Stimulated activated naive CD4-positive, alpha-beta T cell (primary cell): ENCODE results near the gene GORASP1.

Source experiments
- DNase-seq, 6 experiments: peaks; one replicate each; lab custom pipeline; 2025; lab: John Stamatoyannopoulos, UW

GORASP1 gene

DNA sequence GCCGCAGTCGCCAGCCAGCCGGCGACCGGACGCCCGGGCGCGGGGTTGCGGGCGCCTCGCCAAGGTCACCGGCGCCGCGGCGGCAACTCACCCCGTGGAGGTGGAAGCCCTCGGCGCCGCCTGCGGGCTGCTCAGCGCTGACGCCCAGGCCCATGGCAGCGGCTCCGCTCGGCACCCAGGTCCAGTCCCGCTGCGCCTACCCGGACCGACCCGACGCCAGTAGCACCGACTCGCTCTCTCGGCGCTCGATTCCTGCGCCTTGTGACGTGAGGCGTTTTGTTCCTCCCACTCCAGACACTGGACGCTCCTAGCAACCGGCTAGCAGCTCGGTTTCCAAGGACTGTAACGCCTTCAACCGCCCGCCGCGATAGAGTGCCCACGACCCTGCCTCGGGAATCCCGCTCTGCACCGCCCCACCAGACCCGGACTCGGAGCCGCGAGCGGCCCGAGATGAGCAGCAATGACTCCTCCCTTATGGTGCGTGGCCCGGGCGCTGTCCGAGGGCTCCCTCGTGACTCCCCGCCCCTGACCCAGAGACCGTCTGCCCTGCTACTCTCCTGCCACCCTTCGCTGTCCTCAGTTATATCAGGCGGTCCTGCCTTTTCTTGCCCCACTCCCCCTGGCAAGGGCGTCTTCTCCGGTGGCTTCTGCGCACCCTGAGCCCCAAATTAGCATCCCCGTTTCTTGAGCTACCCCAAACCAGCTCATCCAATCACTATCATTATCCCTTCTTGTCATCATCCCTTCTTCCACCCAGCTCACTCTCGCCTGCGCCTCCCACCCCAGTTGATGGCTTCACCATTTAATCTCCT lies at the start of gene GORASP1, which contains the start of gene TTC21A:
TSS of gene GORASP1 (minus strand) at position 240 of the 812 bp plus-strand sequence. CDS start at position 154, 86 bp downstream.
TSS of gene TTC21A (plus strand) at position 293 of the 812 bp plus-strand sequence. CDS start at position 451, 158 bp downstream.
- DNase-seq, result peak; percentile 13 to 64 (median 54)

DNA sequence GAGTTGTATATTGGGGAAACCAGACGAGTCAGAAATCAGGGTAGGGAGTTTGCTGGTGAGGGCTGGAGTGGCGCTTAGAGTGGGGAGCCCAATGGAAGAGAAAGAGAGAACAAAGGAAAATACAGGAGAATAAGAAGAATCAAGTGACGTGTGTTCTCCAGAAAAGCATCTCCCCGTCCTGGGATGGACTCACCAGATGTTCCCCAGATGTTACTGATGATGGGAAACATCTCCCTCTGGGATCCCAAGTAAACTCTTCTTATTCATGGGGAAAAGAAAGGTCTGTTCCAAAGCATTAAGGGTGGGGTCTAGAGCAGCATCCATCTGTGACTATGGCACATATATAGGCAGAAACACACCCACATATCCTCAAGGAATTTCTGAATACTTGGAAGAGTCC lies 49.0 kb upstream of the GORASP1 start:
- no peak for DNase-seq

- no peak for DNase-seq
Measured at GRCh38 chr3:39154280-39155021, 47.0 kb upstream of the GORASP1 start.

DNA sequence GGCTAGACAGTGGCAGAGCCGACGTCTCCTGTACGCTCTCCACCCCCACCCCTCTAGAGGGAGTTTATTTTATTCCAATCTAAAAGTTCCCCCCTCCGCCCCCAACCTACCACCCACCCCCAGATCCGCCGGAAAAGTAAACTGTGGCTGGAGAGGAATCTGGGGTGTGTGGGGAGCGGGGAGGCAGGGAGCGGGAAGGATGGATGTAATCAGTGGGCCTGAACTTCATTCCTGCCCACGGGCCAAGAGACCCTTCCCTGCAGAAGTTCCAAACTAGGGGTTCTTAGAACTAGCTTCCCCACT lies 46.5 kb upstream of the GORASP1 start:
- DNase-seq, result no peak

GRCh38 chr3:39150803-39151631 lies 43.6 kb upstream of the GORASP1 start:
- DNase-seq, result peak in 3 of 6 experiments; percentile 29 to 60 (median 55)

GRCh38 chr3:39150148-39150802 lies 42.8 kb upstream of the GORASP1 start:
- peak in 1 of 6 experiments; percentile 17 for DNase-seq

GRCh38 chr3:39149498-39150147 lies 42.2 kb upstream of the GORASP1 start:
- no peak for DNase-seq

GRCh38 chr3:39149059-39149455 lies 41.6 kb upstream of the GORASP1 start:
- DNase-seq, result no peak

DNA sequence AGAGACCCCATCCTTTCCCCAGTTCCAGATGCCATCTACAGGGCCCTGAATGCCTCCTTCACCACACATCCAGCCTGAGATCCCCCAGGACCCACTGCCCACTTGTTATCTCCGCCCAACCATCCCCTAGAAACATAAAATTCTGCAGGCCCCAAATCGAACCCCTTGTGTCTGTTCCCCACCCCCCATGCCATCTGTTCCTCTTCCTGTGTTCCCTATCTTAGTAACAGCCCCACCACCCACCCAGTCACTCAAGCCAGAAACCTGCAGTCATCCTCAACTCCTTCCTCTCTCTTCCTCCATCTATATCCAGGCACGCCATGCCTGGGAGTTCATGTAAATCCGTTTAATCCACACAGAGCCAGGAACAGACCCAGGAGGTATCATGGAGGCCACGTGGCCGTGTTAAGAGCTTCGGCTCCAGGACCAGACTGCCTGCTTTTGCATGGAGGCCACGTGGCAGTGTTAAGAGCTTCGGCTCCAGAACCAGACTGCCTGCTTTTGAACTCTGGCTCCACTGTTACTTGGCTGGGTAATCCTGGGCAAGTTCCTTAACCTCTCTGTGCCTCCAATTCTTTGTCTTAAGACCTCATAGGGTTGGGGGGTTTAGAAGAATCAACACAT lies 41.1 kb upstream of the GORASP1 start:
- DNase-seq, result peak in 1 of 6 experiments; percentile 16

GRCh38 chr3:39147711-39148434 lies 40.4 kb upstream of the GORASP1 start:
- peak in 5 of 6 experiments; percentile 18 to 65 (median 53) for DNase-seq

DNA sequence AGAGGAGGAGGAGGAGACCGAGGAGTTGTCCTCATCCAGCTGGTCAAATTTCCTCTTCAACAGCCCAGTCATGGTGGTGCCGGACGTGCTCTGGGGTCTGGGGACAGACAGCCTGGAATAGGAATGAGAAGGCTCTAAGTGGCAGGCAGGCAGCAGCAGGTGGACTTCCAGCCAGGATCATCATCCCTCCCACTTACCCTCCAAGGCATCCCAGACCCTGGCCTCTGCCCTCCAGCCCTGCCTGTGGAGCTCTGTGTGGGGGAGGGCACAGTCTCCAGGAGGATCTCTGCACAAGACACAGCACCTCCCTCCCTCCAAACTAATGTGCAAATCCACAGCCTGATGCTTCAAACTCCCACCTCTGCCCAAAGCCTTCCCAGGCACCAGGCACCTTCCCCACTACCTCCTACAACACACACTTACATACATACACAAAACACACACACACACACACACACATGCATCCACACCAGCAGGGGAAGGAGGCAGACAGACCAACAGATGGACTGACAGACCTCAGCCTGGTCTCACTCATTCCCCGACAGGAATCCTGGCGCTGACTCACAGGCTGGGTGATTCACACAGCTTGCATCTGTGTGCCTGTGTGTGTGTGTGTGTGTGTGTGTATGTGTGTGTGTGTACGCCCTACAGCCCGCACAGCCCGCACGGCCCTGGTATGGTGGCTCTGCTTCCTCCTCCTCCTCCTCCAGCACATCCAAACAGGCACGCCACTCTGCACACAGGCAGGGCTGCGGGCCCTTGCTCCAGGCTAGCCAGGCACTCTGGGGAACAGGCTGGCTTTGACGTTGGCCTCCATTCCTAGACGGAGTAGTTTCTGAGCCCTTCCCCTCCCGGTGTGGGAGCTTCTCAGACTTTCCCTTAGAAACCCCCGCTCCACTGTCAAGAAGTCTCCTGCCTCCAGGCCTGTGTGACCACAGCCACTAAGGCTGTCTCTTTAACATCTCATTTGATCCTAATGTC lies 39.5 kb upstream of the GORASP1 start:
- peak in 5 of 6 experiments; percentile 29 to 59 (median 37) for DNase-seq

DNA sequence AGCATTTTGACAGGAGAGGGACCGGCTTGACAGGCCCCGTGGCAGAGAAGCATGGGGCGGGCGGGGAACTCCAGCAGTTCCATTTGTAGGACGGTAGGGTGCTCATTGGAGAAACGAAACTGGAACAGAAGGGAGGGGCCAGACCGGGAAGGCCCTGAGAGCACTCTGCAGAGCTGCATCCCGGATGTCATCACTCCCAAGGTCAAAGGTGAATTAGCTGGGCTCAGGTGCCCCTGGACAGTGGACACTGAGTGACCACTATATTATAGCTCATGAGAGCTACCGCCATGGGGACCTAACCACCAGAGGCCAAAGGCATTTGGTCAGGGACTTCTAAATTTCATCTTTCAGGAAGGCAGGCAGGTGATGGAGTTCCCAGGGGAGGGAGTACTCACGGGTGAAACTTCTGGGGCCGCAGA lies 38.7 kb upstream of the GORASP1 start:
- no peak for DNase-seq

- DNase-seq, result peak in 1 of 6 experiments; percentile 16
Measured at GRCh38 chr3:39144748-39145380, 37.4 kb upstream of the GORASP1 start.

DNA sequence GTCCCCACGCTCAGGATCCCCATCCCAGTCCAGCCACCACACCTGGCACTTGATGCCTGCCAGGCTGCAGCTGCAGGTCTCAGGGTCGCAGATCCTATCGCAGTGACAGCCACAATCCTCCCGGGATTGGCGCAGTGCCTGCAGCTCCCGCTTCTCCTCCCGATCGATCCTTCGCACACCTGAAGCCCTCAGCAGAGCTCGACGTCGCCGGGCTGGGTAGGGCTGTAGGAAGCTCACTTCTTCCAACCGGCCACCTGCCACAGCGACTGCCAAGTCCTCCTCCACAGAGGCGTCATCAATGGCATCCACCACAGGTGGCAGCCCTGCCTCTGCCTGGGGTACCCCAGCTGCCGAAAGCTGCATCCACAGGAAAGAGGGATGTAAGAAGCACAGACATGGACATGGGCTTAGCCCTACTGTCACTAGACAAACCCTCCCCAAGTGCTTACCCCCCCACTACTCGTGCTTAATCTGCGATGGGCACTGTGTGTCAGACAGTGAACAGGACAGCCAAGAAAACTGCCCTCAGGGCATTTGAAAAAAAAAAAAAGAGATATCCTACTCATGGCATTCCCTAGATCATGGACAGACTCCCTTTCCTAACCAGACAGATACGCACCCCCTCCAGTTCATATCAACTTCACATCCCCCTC lies 36.8 kb upstream of the GORASP1 start:
- peak in 1 of 6 experiments; percentile 18 for DNase-seq

DNA sequence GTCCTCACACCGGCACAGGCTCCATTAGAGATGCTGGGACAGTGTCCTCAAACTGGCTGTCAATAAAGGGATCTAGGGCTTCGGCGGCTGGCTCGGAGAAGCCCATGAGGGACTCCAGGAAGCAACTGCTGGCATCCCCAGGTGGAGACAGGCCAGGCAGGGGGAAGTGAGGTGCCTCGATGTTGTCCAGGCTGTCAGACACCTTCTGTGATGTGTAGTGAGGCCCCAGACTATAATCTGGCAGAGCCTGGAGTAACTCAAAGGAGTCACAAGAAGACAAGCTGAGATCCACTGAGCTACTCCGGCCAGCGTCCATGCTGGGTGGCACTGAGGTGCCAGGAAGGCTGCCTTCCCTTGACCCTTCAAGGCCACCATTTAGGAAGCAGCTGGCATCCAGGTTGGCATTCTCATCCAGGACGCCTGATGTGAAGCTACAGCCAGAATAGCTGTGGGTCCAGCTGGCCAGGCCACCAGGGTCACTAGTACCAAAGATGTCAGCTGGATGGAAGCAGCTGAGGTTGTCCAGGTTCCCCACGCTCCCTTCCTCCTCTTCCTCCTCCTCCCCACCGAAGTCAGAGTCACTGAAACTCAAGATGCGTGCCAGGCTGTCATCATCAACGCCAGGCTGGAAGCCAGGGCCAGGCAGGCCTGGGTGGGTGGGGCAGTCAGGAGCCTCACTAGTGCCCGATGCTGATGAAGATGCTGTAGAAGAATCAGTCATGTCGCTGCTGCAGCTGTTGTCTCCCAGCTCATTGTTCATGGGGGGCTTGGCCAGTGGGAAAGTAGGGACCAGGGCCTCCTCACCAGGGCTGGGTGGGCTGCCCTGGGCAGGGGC lies 35.8 kb upstream of the GORASP1 start:
- DNase-seq, result no peak

DNA sequence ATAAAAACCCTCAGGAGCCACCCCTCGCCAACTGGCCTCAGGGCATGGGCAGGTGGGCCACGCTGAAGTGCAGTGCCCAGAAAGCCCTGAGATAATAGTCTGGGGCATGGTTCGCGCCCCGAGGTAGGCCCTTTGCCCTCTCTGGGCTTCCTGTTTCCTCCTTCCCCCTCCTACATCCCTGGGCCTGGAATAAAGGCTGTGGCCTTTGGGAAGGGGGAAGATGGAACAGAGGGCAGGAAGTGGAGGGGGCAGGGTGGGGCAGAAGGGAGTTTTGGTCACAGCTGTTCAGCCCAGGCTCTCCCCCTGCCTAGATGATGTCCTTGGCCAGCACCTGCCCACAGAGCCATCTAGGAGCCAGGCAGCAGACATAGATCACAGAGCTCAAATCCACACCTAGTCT lies 34.6 kb upstream of the GORASP1 start:
- DNase-seq, result no peak
